Measurements from ENCODE around the gene SSBP2.
"Not testable (repeated sequence)": the region's sequence is repeated elsewhere in the genome, so short reads cannot be mapped to it uniquely, and the experiment has no call there.

Gene SSBP2

GRCh38 chr5:81422671-81423070 is 328.2 kb downstream of the SSBP2 start:
- DNase-seq: no peak

GRCh38 chr5:81420039-81420667 is 330.7 kb downstream of the SSBP2 start:
- DNase-seq: no peak

GRCh38 chr5:81418606-81419005 is 332.3 kb downstream of the SSBP2 start:
- DNase-seq: no peak

GRCh38 chr5:81417052-81417451 is 333.8 kb downstream of the SSBP2 start:
- no peak for DNase-seq

GRCh38 chr5:81409896-81410295 is 341.0 kb downstream of the SSBP2 start:
- DNase-seq: no peak

GRCh38 chr5:81409361-81409760 is 341.5 kb downstream of the SSBP2 start:
- no peak for DNase-seq

DNA sequence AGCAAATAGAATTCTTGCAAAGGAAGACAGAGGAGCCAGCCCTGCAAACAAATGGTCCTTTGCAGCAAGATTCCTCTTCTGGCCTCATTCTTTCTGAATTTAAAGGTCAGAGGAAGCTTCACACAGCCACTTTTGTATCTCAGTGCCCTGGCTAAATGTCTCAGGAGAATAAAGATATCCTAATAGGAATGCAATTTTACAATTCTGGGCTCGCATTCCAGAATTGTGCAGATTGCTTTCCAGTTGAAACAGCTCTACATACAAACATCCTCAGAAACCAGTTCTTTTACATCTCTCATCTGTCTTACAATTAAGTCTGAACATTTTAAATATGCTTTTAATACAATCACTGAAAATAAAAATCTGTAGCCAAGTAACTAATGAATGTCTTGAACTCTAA is 342.4 kb downstream of the SSBP2 start:
- DNase-seq: no peak

- DNase-seq: not testable (repeated sequence)
These were observed 343.1 kb downstream of the SSBP2 start for GRCh38 chr5:81407811-81408210.

DNA sequence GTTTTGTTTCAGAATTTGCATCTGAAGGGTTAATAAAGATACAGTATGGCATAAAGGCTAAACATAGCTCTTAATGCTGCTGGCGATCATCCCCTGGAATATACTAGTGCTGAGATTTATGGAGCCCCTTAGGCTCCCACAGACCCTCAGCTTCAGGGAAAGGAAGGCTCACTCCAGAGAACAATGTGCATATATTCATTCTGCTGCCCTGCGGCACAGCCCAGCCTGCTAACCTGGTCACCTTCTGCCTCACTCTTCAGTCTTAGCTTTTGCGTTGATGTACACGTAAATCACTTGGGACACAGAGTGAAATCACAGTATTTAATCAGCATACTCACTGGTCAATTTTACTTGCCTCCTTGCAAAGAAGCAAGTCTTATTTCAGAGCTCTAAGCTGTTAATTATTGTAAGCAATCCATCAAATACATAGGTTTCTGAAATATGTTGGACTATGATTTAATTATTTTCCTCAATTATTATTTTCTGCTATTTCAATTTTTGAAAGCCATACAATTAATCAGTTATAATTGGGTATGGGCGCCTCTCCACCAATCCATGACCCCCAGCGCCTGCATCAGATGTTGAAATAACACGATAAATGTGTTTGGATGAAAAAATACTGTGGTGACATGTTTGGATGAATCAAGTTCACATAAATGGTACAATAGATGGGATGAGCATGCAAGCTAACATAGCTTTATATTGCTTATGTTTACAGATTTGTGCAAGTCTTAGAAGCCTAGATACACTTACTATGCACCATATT is 345.6 kb downstream of the SSBP2 start:
- DNase-seq: no peak

DNA sequence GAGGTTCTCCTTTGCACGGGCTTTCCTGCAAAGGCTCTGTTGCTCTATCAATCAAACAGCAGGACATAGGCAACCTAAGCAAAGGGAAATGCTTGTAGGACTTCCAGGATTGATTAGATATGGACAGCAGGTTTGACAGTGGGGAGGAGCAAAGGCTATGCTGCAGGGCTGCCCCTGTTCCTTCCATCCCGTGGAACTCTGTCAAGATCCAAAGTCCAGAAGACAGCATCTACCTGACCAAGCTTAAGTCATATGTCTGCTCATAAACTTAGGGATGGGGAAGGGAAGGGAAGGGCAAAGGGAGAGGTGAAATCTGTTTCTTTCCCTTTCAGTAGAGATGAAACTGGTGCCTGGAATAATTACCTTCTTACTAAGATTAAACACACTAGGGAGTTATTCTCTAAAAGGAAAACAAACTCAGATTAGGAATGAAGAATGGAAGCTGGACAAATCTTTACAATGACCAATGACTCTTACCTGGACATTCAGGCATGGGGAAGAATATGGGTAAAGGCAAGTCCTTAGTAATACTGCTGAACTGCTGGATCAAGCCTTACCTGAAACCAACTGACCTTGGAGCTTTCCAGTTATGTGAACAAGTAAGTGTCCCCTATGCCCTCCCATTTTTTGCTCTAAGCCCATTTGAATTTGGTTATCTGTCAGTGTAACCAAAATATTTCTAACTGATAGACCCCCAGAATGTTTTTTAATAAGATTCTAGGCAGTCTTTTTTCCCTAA is 348.5 kb downstream of the SSBP2 start:
- no peak for DNase-seq

- DNase-seq: no peak
These were observed 349.6 kb downstream of the SSBP2 start for GRCh38 chr5:81401266-81401665.

DNA sequence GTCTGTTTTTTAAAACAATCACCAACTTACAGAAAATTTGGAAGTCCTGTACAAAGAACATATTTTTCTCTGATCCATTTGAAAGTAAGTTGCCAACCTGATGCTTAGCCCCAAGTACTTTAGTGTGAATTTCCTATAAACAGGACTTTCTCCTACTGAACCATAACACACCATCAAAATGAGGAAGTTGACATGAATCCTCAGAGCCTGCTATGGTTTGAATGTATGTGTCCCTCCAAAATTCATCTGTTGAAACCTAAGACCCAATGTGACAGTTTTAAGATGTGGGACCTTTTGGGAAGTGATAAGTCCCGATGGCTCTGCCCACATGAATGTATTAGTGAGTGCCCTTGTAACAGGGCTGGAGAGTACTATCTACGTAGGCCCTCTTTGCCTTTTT is 350.5 kb downstream of the SSBP2 start:
- DNase-seq: no peak

DNA sequence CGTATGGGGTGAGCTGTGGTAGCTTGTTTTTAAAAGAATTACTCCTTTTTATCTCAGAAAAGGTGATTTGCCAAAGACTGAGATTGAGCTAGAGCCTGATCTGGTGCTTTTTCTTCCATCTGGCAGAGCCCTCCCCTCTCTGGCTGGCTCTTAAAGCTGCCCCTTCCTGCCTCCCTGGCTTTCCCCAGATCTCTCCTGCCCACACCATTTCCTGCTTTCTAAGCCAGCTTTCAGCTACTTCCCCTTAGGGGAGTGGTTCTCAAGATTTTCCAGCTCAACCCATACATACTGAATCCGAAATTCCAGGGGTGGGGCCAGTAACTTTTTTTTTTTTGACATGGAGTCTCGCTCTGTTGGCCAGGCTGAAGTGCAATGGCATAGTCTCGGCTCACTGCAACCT is 352.2 kb downstream of the SSBP2 start:
- DNase-seq: no peak

DNA sequence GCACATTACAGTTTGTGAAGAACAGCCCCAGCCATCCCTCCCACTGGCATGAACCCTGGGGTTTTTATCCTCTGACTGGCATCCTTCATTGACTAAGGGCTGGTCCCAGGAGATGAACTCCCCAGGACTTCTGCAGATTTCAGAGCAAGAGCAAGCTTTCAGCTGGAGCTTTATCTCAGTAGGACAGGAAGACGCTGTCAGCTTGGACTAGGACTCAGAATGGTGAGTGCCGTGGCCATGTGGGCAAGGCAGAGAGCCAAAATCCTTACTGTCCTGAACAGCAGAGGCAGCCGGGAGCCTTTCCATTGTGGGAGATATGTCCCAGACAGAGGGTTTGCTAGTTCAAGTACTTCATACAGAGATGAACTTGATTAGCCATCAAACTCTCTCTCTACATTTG is 353.7 kb downstream of the SSBP2 start:
- DNase-seq: no peak

DNA sequence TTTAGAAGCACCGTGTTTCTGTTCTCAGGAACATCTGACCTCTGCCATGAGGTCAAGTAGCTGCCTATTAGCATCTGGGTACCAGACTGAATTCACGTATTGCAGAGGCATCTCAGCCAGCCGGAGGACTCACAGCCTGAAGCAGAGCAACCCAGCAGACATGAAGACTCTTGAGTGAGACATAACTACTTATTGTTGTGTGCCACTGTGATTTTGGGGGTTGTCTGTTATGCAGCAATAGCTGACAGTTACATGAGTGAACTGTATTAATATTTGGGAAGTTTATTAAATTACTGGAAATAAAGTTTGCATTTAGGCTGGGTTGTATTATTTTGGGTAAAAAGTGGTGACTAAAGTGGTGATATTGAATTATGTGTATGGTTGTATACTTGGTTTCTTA is 355.6 kb downstream of the SSBP2 start:
- no peak for DNase-seq

GRCh38 chr5:81393783-81394718 is 356.8 kb downstream of the SSBP2 start, which contains the start of gene ACOT12:
TSS of gene ACOT12 (minus strand) at chr5:81394134. CDS start at chr5:81394114, 20 bp downstream.
- DNase-seq: no peak

DNA sequence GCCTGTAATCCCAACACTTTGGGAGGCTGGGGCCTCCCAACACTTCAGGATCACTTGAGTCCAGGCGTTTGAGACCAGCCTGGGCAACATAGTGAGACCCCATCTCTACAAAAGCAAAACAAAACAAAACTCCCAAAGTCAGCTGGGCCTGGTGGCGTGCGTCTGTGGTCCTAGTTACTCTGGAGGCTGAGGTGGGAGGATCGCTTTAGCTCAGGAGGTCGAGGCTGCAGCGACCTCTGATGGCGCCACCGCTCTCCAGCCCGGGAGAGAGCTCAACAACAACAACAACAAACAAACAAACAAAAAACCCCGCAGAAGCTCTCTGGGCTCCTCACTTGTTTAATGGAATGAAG is 357.5 kb downstream of the SSBP2 start:
- no peak for DNase-seq

DNA sequence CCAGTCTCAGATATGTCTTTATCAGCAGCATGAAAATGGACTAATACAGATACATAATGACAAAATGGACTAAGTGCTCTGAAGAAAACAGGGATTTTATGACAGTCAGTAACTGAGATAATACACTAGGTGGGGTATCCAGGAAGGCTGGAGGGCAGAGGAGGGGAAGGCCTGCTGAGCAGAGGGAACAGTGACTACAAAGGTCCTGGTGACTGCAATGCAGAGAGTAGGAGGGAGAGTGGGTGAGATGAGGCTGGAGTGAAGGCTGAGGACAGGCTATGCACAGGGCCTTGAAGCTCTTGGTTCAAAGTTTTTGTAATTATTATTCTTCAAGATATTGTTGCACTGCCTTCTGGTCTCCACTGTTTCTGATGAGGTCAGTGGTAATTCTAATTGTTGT is 361.9 kb downstream of the SSBP2 start:
- no peak for DNase-seq

DNA sequence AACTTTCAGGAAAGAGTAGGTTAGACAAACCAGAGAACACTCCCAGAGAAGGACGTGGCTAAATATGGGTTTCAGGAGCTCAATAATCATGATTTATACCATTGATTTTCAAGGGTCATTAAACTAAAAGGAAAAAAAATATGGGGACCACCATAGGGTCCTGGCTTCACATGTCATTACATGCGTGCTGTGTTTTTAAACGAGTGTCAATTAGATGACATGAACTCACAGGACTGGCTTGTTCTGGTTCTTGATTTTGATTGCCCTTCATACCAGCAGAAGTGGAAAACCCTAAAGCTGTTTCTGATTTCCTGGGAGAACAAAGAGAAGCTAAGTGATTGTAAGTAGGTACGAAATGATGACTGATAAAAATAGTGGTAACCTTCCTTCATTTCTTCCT is 362.7 kb downstream of the SSBP2 start:
- DNase-seq: no peak

DNA sequence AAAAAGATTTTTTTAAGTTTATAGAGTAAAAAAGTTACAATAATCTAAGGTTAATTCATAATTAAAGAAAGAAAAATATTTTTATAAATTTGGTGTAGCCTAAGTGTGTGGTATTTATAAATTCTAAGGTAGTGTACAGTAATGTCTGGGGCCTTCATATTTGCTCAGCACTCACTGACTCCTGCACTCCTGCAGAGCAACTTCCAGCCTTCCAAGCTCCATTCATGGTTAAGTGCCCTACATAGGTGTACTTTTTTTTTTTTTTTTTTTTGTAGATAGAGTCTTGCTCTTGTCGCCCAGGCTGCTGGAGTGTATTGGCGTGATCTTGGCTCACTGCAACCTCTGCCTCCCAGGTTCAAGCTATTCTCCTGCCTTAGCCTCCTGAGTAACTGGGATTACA is 367.0 kb downstream of the SSBP2 start:
- DNase-seq: no peak

GRCh38 chr5:81371354-81371876 is 379.5 kb downstream of the SSBP2 start:
- no peak for DNase-seq

GRCh38 chr5:81370912-81371311 is 380.0 kb downstream of the SSBP2 start:
- DNase-seq: no peak

- no peak for DNase-seq
These were observed 385.4 kb downstream of the SSBP2 start for GRCh38 chr5:81365541-81365940.
